AG10803 (cell line): Measurements from ENCODE around the gene COL20A1.

Experiments used
- DNase-seq: peaks from one replicate; pipeline ENCODE4 v3.0.0; 2010; ENCODE audit warnings: low read depth
- H3K4me3 ChIP-seq: 2 replicates; pipeline ENCODE4 v1.5.1; 2011; ENCODE audit warnings: mild to moderate bottlenecking, low read length, control low read depth
- CTCF ChIP-seq: conservative IDR thresholded peaks from 2 replicates; pipeline ENCODE4 v1.5.1; 2011; ENCODE audit warnings: mild to moderate bottlenecking, low read length, control low read depth, inconsistent platforms

Gene COL20A1

GRCh38 chr20:63345328-63346100 lies 52.5 kb downstream of the COL20A1 start:
- TF ChIP-seq CTCF, result no peak
- no peak for DNase-seq
- H3K4me3 ChIP-seq, result no peak overlapping the region

- no peak for DNase-seq
- H3K4me3 ChIP-seq, result no peak overlapping the region
- no peak for TF ChIP-seq CTCF
These were observed 53.4 kb downstream of the COL20A1 start for GRCh38 chr20:63346131-63347080.

- TF ChIP-seq CTCF, result no peak
- no peak for DNase-seq
- H3K4me3 ChIP-seq, result no peak overlapping the region
These were observed 54.2 kb downstream of the COL20A1 start for GRCh38 chr20:63347081-63347741.

GRCh38 chr20:63347950-63348827 lies 55.2 kb downstream of the COL20A1 start:
- no peak for TF ChIP-seq CTCF
- no peak for DNase-seq
- H3K4me3 ChIP-seq, result no peak overlapping the region

GRCh38 chr20:63348828-63349515 lies 56.0 kb downstream of the COL20A1 start:
- TF ChIP-seq CTCF, result no peak
- DNase-seq, result no peak
- H3K4me3 ChIP-seq, result no peak overlapping the region

- H3K4me3 ChIP-seq, result no peak overlapping the region
- no peak for TF ChIP-seq CTCF
- no peak for DNase-seq
These were observed 56.5 kb downstream of the COL20A1 start for GRCh38 chr20:63349516-63349895.
